Brain pericyte (primary cell): Measurements from ENCODE around the gene RELB.

Experiments used
- DNase-seq: peaks from one replicate; pipeline ENCODE4 v3.0.0-alpha.2; 2012; ENCODE audit warnings: low read depth, low spot score

RELB gene

DNA sequence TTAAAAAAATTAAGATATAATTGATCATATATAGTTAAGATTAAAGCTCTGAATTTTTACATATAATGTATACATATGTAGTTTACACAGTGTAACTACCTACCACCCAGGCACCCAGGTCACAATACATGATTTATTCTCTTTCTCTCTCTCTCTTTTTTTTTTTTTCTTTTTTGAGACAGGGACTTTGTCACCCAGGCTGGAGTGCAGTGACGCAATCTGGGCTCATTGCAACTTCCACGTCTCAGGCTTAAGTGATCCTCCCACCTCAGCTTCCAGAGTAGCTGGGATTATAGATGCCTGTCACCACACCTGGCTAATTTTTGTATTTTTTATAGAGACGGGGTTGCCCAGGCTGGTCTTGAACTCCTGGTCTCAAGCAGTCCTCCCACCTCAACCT is 18.8 kb downstream of the RELB start:
- no peak for DNase-seq

DNA sequence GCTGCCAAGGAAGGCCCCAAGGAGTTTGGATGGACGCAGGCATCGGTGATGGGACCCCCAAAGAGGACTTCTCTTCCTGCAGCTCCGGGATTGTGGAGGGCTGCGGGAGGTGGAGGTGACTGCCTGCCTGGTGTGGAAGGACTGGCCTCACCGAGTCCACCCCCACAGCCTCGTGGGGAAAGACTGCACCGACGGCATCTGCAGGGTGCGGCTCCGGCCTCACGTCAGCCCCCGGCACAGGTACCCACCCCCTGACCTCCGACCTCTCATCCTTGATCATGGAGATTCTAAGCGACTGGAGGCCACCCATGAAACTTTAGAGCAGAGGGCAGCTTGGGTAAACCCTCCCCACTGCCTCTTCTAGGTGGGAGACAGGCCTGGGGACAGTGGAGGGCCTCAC is 20.7 kb downstream of the RELB start:
- no peak for DNase-seq

DNA sequence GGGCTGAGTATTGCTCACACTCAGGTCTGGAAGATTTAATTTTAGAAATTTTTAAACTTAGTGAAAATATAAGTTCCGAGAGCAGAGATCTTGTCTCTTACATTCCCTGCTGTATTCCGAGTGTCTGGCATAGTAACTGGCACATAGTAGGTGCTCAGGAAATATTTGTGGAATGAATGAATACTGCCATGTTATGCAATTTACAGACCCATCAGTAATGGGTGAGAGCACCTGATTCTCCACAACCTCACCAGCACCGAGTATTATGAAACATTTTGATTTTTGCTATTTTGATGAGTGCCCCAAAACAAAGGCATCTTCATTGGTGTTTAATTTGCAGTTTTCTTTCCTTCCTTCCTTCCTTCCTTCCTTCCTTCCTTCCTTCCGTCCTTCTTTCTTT is 21.8 kb downstream of the RELB start:
- no peak for DNase-seq

DNA sequence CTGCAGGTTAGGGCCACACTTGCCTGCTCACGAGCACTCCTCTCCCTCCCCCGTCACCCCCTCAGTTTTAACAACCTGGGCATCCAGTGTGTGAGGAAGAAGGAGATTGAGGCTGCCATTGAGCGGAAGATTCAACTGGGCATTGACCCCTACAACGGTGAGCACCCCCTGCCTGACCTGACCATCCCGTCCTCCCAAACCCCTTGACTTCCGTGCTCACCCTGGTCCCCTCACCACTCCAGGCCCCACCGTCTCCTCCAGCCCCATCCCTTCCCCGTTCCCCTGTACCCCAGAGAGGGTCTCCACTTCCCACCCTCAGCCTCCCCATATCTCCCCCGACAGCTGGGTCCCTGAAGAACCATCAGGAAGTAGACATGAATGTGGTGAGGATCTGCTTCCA is 24.0 kb downstream of the RELB start:
- no peak for DNase-seq

DNA sequence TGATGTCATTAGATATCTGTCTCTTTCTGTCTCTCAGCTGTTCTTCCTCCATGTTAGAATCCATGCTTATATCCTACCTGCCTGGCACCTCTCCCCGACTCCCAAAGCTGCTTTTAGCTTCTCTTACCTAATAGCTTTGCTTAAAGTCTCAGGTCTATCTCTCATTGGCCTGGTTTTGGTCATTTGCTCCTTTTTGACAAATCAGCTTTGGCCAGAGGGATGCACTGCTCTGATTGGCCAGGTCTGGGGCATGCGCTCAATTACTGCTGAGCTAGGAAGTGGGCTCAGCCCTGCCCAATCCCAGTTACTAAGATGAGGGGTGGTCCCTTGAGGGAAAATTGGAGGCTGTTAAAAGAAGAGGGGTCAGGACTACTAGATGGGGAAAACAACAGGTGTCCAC is 26.1 kb downstream of the RELB start:
- DNase-seq: no peak

DNA sequence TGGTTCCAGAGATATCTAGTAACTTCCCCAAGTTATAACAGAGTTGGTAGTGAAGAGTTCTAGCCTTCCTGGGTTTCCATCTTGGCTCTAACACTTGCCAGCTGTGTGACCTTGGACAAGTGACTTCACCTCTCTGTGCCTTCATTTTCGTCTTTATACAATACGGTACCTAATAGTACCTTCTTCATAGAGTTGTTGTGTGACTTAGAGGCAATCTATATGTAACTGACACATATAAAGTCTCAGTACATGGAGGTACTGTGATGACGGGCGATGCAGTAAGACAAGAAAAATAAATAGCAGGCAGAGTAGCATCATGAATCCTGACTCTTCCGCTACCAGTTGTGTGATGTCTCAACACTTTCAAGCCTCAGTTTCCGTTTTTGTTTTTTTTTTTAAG is 29.6 kb downstream of the RELB start:
- no peak for DNase-seq

DNA sequence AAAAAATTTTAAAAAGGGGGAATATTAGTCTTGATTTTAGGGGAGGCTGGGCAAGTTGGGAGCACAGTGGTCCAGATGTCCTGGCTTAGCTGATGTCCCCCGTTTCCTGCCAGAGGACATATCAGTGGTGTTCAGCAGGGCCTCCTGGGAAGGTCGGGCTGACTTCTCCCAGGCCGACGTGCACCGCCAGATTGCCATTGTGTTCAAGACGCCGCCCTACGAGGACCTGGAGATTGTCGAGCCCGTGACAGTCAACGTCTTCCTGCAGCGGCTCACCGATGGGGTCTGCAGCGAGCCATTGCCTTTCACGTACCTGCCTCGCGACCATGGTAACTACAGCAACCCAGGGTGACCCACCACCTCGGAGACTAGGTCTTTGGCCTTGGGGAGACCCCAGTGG is 31.2 kb downstream of the RELB start:
- DNase-seq: no peak

DNA sequence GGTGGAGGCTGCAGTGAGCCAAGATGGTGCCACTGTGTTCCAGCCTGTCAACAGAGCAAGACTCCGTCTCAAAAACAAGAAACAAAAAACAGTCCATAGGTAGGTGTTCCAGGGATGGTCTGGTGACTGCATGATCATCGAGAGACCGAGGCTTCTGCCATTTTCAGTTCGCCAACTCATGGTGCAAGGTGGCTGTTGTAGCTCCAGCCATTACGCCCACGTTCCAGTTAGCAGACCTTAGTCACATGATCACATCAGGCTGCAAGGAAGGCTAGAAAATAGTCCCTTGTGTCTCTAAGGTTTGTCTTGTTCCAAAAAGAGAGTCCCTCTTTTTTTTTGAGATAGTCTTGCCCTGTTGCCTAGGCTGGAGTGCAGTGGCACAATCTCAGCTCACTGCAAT is 34.5 kb downstream of the RELB start:
- DNase-seq: no peak

DNA sequence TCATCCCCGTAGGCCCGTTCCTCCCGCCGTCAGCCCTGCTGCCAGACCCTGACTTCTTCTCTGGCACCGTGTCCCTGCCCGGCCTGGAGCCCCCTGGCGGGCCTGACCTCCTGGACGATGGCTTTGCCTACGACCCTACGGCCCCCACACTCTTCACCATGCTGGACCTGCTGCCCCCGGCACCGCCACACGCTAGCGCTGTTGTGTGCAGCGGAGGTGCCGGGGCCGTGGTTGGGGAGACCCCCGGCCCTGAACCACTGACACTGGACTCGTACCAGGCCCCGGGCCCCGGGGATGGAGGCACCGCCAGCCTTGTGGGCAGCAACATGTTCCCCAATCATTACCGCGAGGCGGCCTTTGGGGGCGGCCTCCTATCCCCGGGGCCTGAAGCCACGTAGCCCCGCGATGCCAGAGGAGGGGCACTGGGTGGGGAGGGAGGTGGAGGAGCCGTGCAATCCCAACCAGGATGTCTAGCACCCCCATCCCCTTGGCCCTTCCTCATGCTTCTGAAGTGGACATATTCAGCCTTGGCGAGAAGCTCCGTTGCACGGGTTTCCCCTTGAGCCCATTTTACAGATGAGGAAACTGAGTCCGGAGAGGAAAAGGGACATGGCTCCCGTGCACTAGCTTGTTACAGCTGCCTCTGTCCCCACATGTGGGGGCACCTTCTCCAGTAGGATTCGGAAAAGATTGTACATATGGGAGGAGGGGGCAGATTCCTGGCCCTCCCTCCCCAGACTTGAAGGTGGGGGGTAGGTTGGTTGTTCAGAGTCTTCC is 36.3 kb downstream of the RELB start:
- no peak for DNase-seq

DNA sequence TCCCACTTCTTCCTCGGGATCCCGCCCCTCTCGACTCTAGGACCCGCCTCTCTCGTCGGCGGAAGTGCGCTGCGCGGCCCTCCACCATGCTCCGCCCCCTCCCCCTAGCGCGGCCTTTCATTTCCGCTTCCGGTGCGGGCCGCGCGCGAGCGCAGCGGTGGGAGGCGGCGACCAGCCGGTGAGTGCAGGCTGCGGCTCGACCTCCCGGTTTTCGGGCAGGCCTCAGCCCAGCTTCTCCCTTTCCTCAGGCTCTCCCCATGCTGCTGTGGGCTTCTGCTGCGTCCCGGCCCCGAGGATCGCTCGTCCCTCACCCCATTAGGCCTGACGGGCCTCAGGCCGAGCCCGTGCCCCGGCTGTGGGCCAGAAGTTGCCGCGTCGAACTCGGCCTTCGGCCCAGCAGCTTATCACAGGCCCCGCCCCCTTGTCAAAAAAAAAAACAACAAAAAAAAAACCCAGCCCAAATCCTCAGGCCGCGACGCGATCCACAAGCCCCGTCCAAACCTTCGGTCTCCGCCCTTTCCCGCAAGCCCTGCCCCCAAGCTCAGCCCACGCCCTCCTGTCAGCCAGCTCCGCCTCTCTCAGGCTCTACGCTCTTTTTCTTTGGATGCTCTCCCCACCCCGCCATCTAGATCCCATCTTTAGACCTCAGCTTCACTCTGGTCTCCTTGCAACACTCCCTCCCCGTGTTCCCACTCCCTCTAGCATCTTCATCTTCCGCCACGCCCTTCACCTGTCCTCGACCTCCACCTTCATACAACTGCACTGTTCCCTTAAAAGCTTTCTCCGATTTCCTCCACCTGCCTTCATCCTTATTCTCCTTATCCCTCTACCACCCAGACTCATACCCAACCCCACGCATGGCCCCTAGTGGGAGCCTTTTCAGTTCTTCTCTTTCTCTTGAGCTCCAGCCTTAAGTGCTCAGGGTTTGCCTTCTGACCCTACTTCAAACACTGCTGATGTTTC is 37.9 kb downstream of the RELB start, which contains the start of gene CLASRP:
Gene CLASRP (plus strand): TSS at position 115 of the 963 bp plus-strand sequence. CDS start 1,168 bp downstream, outside the sequence.
- peak; percentile 55 for DNase-seq

DNA sequence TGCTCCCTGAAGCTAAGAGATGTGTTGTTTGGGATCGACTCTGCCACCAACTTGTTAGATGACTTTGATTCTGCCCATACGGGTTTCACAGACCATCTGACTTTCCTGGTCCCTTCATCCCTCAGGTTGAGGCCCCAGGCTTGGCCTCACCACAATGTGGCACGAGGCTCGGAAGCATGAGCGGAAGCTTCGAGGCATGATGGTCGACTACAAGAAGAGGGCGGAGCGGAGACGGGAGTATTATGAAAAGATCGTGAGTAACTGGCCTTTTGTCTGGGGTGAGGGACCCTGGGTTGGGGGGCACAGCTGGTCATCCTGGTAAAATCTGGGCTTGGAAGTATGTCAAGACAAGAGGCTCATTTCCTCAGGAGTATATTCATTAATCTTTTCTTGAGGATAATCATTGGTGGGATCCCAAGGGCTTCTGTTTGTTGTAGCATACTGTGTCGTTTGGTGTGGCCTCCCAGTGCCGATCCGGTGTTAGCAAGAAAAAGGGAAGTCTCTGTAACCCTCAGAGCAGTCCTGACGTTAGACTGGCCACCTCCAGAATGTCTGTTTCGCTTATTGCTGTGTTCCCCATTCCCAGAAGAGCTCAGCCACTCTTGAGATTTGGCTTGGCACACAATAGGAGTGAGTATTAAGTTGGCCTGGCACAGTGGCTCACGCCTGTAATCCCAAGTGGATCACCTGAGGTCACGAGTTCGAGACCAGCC is 39.0 kb downstream of the RELB start:
- DNase-seq: no peak

DNA sequence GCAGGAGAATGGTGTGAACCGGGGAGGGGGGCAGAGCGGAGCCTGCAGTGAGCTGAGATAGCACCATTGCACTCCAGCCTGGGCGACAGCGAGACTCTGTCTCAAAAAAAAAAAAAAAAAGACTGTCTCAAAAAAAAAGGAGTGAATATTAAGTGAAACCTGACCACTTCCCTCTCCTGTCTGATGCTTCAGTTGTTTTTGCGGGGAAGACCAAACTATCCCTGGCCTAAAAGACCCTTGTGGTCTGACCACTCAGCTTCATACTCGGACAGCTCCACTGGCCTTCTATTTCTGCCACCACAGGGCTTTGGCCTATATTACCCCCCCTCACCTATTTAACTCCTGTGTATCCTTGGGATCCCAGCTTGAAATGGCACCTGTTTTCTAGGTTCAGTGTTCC is 39.9 kb downstream of the RELB start:
- no peak for DNase-seq

DNA sequence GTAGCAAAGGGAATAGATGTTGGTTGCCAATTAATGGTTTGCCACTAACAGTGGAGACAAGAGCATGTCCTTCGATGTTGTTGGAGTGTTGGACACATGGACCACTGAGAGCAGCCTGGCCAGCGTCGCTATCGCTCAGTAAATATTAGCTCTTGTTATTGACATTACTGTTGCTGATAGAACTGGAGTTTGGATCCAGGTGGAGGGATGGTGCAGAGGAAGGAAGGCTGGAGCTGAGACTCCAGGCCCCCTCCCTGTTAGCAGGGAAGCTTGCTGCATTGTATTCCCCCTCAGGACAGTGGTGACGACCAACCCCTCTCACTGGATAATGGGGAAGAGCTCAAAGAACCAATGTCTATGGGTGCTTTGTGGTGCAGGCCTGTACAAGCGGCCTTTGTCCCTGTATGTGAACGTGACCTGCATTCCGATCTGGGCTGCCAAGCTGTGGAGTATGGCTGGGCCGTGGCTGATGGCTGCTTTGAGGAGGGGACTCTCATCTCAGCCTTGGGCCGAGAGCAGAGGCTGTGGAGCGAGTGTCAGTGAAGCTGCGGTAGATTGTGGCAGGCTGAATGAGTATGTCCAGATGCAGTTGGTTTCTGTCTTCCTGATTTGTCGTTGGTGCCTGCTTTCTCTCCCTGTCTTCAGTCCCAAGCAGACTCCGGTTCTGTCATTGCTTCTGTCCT is 44.5 kb downstream of the RELB start:
- no peak for DNase-seq

DNA sequence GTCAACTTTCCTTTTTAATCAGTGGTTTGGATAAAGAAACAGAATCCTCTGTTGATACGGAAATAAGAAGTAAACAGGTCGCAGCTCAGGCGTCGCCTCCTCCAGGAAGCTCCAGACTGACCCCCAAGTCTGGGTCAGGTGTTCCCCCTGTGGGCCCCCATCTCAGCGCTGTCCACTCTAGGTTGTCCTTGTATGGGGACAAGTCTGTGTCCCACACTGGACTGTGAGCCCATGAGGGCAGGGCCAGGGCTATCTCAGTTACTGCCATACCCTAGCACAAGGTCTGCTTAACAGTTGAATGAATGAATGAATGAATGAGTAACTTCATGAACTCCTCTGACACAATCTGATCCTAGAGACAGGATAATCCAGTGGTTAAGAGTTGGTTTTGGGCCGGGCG is 45.1 kb downstream of the RELB start:
- DNase-seq: no peak

DNA sequence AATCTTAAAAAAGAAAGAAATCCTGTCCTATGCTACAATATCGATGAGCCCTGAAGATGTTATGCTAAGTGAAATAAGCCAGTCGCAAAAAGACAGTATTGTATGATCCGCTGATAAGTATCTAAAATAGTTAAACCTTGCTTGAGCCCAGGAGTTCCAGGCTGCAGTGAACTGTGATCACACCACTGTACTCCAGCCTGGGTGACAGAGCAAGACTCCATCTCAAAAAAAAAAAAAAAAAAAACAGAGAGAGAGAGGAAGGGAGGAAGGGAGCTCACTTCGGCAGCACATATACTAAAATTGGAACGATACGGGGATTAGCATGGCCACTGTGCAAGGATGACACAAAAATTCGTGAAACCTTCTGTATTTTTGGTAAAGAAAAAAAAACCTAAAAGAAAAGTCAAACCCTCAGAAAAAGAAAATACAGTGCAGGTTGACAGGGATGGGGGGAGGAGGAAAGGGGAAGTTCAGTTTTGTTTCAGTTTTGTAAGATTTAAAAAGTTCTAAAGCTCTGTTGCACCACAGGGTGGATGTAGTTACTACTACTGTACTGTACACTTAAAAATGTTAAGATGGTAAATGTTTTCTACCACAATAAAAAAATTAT is 46.0 kb downstream of the RELB start:
- DNase-seq: no peak

DNA sequence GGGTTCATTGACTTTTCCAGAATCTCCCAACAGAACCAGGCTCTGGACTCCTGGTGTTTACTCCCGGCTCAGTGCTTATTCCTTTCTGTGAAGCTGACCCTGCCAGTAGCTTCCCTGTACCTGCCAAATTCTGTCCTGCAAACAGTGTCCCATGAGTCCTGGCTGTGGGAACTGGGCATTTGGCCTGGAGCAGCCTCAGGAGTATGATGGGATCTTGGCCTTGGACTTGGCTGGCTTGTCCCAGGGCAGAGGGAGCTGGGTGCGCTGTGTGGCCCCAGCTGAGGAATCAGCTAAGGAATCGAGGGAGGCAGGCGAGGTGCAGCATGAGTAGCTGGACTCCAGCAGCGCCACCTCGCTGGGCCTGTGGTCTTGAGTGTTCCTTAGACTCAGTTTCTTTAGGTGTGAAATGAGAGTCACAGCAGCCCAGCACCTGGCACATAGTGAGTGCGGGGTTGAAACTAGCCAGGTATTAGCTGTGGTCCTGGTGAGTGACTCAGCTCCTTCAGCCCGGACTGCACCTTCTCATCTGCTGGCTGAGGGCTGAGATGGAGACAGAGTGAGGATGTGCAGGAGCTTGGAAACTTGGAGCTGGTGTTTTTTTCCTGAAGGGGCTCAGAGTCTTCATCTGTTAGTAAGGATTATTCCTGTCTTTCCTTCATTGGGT is 47.9 kb downstream of the RELB start:
- DNase-seq: no peak

DNA sequence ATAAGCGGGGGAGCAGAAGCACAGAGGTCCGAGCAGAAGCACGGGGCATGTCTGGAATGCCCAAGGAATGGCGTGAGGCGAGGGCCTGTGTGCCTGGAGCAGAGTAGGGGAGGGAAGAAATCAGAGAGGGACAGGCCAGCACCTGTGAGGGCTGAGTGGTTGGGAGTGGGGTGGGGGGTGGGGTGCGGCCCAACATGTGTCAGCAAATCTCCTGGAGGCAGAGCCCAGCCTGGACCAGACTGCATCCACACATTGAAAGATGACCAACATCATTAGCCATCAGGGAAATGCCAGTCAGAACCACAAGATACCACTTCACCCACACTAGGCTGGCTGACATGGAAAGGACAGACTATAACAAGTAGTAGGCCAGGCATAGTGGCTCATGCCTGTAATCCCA is 48.8 kb downstream of the RELB start:
- DNase-seq: no peak

DNA sequence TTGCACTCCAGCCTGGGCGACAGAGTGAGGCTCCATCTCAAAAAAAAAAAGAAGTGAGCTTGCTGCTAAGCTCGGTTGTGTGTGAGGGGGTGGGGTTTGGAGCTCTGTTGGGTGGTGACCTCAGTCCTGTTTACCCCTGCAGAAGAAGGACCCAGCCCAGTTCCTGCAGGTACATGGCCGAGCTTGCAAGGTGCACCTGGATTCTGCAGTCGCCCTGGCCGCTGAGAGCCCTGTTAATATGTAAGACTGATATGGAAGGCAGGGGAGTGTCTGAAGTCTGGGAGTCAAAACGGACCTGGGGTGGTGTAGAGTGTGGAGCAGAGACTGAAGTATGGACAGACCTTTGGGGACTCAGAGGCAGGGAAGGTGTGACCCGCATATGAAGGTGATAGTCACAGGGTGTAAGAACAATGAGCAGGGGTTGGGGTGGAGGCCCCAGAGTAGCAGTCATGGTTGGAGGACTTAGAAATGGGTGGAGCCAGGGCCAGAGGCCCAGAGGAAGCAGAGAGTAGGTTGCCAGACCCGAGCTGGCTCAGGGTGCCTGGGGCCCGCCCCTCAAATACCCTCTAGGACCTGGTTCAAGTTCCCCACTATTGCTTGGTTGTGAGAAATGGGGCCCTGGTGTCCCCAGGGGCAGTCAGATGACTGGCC is 50.8 kb downstream of the RELB start:
- no peak for DNase-seq

DNA sequence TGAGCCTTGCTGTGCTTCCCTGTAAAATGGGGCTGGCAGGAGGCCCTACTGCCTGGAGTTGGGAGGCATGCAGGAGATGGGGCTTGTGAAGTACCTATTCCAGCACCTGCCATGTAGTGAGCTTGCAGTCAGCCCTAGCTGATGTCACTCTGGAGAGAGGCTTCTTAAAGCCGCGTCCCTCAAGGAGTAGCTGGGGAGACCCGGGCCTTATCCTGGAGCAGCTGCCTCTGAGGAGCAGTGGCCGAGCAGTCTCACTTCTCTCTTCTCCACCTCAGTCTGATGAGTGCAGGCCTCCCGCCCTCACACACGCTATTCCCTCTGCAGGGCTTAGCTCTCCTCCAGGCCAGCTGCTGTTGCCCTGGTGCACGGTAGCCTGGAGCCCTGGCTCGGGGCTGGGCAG is 55.6 kb downstream of the RELB start:
- no peak for DNase-seq

DNA sequence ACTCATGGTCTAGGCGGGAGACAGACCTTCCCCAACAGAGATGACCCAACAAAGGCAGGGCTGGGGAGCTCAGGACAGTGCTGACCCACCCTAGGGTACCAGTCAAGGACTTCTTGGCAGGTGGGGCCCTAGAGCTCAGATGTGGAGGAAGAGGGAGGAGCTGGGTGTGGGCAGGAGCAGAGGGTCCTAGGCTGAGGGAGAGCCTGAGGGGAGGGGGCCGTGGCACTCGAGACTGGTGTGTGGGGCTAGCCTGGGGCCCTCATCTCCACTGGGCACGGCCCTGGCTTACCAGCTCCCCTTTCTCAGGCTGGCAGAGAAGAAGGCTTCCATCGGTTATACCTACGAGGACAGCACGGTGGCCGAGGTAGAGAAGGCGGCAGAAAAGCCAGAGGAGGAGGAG is 56.2 kb downstream of the RELB start:
- no peak for DNase-seq
